ENCODE results near the gene CALML6.

CALML6 gene

GRCh38 chr1:1911350-1912041, 3.6 kb upstream of the CALML6 start:
- DNase-seq: no peak

- no peak for DNase-seq
Observed at GRCh38 chr1:1914101-1914970, 724 bp upstream of the CALML6 start.

GRCh38 chr1:1915911-1916840, 1.1 kb downstream of the CALML6 start:
- no peak for DNase-seq

GRCh38 chr1:1916851-1917251, 1.8 kb downstream of the CALML6 start:
- no peak for DNase-seq

DNA sequence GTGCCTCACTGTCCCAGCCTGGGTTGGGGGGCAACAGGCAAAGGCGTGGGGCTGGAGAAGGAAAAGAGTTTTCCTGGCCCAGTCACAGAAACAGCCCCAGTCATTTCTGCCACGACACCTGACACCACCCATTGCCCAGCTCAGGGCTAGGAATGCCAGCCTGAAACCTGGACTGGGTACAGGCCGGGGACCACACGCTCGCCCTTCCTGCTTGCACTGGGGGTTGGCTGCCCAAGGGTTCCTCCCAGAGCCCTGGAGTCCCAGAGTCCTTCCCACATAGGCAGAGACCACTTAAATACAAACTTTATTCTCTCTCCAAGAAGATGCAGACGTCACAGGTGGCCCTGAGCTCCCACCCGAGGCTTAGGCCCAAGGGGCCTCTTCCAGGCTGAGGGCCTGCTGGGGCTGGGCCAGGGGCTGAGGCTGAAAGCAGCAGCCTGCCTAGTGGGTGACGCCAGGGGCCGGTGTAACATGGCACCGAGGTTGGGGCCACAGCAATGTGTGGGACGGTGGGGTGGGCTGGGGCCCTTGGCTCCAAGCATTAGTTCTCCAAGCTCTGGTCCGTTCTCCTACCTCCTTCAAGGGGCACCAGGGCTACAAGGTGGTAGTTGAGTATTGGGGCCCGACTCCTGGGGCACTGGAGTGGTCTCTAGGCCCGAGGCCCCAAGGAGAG, 2.4 kb downstream of the CALML6 start:
- no peak for DNase-seq

- DNase-seq: no peak
Observed at GRCh38 chr1:1917995-1918900, 3.2 kb downstream of the CALML6 start.

GRCh38 chr1:1918901-1919303, 3.8 kb downstream of the CALML6 start, which contains the start of gene TMEM52:
Gene TMEM52 (minus strand): TSS chr1:1919279. CDS start chr1:1919265, 14 bp downstream.
- no peak for DNase-seq

DNA sequence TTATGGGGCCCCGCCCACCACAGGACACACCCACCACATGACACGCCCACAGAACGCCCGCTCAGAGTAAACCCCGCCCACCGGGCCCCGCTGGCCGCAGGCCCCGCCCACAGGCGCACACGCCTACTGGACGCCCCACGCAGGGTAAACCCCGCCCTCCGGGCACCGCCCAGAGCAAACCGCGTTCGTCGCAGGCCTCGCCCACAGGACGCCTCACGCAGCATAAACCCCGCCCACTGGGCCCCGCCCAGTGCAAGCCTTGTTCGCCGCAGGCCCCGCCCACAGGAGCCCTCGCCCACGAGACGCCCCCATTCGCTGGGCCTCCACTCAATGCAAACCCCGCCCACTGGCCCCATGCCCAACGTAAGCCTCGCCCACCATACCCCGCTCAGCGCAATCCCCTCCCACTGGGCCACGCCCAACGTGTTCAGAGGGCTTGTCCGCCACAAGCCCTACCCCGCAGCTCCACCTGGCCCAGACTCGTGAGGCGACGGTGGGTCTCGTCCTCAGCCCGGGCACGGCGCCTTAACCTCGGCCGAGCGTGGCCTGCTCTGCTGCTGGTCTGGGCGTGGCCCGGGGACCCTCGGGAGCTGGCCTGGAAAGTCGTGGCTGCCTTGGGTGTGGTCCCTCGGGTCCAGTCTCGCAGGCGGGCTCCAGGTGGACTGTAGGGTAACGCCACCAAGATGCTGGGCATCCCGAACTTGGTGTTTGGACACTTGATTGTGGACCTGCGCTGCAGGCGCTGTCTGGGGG, 4.4 kb downstream of the CALML6 start:
- DNase-seq: peak; percentile 99

- DNase-seq: no peak
Observed at GRCh38 chr1:1920057-1920607, 5.1 kb downstream of the CALML6 start.

DNA sequence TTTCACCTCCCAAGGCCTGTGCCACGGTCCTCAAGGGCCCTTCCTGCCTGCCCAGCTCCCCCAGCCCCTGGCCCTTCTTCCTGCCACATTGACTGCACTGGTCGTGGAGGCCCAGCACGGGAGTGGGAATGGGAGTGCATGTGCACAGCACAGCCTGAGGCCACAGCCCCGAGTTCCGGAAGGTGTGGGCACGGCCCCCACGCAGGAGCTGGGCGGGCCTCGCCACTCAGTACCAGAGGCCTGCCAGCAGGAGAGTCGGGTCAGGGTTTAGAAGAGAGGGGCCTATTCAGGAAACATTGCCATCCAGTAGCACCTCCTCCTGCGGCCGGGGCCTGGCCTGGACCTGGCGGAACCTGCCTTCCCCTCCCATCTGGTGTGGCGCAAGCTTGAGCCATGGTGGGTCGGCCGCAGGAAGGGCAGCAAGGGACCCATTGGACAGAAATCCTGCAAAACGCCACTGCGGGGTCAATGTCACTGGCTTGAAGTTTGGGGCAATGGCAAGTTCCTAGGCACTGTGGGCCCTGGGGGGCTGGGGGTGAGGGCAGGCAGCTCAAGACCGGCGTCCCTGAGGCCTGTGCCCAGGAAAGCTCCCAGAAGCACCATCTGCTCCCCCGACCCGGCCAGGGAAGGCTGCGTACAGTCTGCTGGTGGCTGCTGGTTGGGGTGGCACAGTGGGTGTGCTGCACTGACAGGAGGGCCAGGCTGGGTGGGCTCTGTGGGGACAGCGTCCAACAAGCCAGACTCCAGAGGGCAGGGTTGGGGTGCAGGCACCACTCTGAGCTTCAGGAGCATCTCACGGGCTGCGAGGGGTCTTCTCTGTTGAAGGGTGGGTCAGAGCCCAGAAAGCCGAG, 5.8 kb downstream of the CALML6 start:
- no peak for DNase-seq

GRCh38 chr1:1921459-1921862, 6.4 kb downstream of the CALML6 start:
- no peak for DNase-seq

DNA sequence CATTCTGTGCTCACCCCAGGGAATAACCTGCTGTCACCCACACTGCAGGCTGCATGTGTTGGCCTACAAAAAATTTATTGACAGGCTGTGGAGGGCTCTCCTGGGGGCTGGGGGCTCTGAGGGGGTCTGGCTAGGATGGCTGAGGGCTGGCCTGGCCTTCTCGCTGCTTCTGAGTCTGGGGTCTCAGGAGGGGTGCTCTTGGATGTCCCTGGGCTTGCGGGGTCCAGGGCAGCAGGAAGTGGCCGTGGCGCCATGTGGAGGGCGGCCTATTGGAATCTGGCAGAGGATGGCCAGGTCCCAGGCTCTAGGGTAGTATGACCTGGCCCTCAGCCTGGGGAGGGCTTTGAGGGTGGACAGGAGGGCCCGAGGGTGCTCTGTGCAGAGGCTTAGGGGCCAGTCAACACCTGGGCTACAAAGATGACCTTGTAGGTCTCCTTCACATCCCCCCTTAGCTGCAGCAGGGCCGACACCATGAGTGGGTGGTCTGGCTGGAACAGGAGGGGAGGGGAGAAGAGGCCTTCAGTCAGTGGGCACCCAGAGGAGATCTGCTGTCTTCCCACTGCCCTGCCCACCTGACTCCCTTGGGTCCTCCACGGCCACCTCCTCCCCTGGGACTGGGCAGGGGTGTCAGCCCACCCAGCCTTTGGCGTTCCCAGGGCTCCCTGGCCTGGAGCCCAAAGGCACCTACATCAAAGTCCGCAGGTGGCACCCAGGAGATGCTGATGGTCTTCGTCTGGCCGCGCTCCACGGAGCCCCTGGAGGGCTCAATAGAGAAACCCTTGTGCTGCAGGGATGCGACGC, 7.0 kb downstream of the CALML6 start:
- DNase-seq: no peak

DNA sequence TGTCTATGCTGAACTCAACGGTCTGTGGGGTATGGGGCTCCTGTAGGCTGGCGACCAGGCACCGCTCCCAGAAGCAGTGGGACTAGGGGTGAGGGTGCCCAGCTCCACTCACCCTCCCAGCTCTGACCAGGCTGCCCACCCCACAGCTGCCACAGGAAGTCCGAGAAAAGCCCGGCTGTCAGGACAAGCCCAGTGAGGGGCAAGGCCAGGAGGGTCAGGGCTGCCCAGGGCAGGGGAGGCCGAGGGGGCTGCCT, 7.6 kb downstream of the CALML6 start:
- DNase-seq: no peak

GRCh38 chr1:1922956-1923833, 8.1 kb downstream of the CALML6 start:
- DNase-seq: no peak

- no peak for DNase-seq
Observed at GRCh38 chr1:1924386-1924785, 9.3 kb downstream of the CALML6 start.

- no peak for DNase-seq
Observed at GRCh38 chr1:1924849-1925248, 9.8 kb downstream of the CALML6 start.
